Heart left ventricle (tissue), 16 donors: ENCODE measurements around the gene FCSK. TPM values are rescaled to one million over a fixed set of nuclear protein-coding genes. Genes with fewer than 3 reads are reported as not detected.

Source experiments
- ATAC-seq, 4 donors: fragments of 200-7000 bp; cut with Tn5 transposase; one replicate each; pipeline ENCODE4 v1.9.1; 2020 to 2022; ENCODE audit warnings: moderate library complexity in 4 of 4, mild to moderate bottlenecking in 3 of 4, moderate number of reproducible peaks in 1 of 4
- DNase-seq, 5 donors: peaks; one replicate each; pipeline ENCODE4 v3.0.0-alpha.2; 2020
- H3K27ac ChIP-seq, 12 donors: fragments of 200-600 bp; sonication (generic) in 4 of 12; one replicate each; pipeline versions ENCODE4 v1.5.0 to v1.8.0; 2016 to 2022; ENCODE audit warnings: mild to moderate bottlenecking in 2 of 12
- H3K27me3 ChIP-seq, 9 donors: fragments of 200-600 bp; sonication (generic) in 2 of 9; one replicate each; pipeline versions ENCODE4 v1.5.1 to v1.8.0; 2016 to 2022; ENCODE audit warnings: mild to moderate bottlenecking in 3 of 9
- H3K36me3 ChIP-seq, 9 donors: fragments of 200-600 bp; sonication (generic) in 2 of 9; one replicate each; pipeline versions ENCODE4 v1.5.0 to v1.8.0; 2018 to 2022; ENCODE audit warnings: mild to moderate bottlenecking in 2 of 9
- H3K4me1 ChIP-seq, 12 donors: fragments of 200-600 bp; sonication (generic) in 4 of 12; one replicate each; pipeline versions ENCODE4 v1.5.0 to v1.8.0; 2016 to 2022; ENCODE audit warnings: mild to moderate bottlenecking in 3 of 12
- H3K4me3 ChIP-seq, 12 donors: fragments of 200-600 bp; sonication (generic) in 4 of 12; one replicate each; pipeline versions ENCODE4 v1.5.0 to v1.8.0; 2017 to 2022; ENCODE audit warnings: mild to moderate bottlenecking in 9 of 12, moderate library complexity in 4 of 12
- H3K9me3 ChIP-seq, 12 donors: fragments of 200-600 bp; sonication (generic) in 4 of 12; one replicate each; pipeline versions ENCODE4 v1.5.0 to v1.8.0; 2016 to 2022; ENCODE audit warnings: mild to moderate bottlenecking in 1 of 12
- CTCF ChIP-seq, 12 donors: fragments of 200-600 bp; sonication (generic) in 4 of 12; IDR thresholded peaks; one replicate each; pipeline versions ENCODE4 v1.5.0 to v1.8.0; 2018 to 2022; ENCODE audit warnings: antibody characterized with exemption in 12 of 12, mild to moderate bottlenecking in 5 of 12
- POLR2A ChIP-seq, 2 donors: fragments of 450-650 bp; IDR thresholded peaks; one replicate each; pipeline ENCODE4 v1.6.1; 2017; ENCODE audit warnings: antibody characterized with exemption in 2 of 2, mild to moderate bottlenecking in 2 of 2, moderate library complexity in 2 of 2
- WGBS, 4 donors: extraction: QIAGEN DNeasy Blood & Tissue Kit in 2 of 4; methylation state at CpG; one replicate each; pipeline versions ENCODE4 v1.1.5 to v1.1.7; 2013 to 2018; 5-methylcytosine and 5-hydroxymethylcytosine counted together
- intact Hi-C, 10 donors: fragments of 100-400 bp; cut with DNase I; formaldehyde crosslinking; loops; one replicate each; pipeline versions ENCODE4 v1.11.1 to v1.14.2; 2022
- polyA plus RNA-seq, 2 donors: library from polyadenylated mRNA; stranded (reverse); fragments of 200-250 nt; gene quantifications; one replicate each; pipeline ENCODE4 v1.2.3, GENCODE V29; 2013
- total RNA-seq, 9 donors: library from RNA; depleted of rRNA in 2 of 9; stranded (reverse); fragments of >200 nt in 2 of 9; fragmentation: NEBNext Ultra II Directional in 3 of 9; extraction: Animal tissue kit (Norgen Biotek cat#: 25700) in 3 of 9; gene quantifications; one replicate each; pipeline versions ENCODE4 v1.1.0 to v1.2.4, GENCODE V29; 2016 to 2023
- donor health status: ischemic (EF 13 %, LVEDD 7.1; RV severe dilation, severe dysfunction).
- donor health status: healthy with polysubstance abuse.
- donor health status: DM: no; HTN: yes; CAD: no.
- donor health status: DM: no; HTN: no; CAD: no.
- donor health status: ischemic (EF 25% LVEDD 6.9; RV normal size, moderate dysfunction).
- donor health status: ischemic (EF 25% LVEDD 5.7; RV mildly dilated, moderate dysfunction).
- donor health status: healthy.
- donor health status: DM: yes; HTN: yes; CAD: no.
- donor health status: ischemic (EF 35%, LVEDD 5.7; RV mildly dilated, moderate dysfunction).
- donor health status: nonischemic (EF 11% LVEDD 7.7; RV severe dilation, severe dysfunction).
- donor health status: DM: yes; HTN: yes; CAD: no.
- donor health status: PGD.
- donor health status: ischemic (EF 29% LVEDD 5.4; RV normal size, mild dysfunction).
- donor health status: nonischemic (EF 23%, LVEDD 6.1; RV moderate dilation, normal function).

The FCSK gene
- total and polyA plus RNA-seq, 11 donors: 5.9 to 17.3 (median 8.2) TPM

GRCh38 chr16:70418274-70418992 lies 36.0 kb upstream of the FCSK start:
- TF ChIP-seq POLR2A (IDR thresholded peaks at IDR 0.05): no peak
- no peak for TF ChIP-seq CTCF (IDR thresholded peaks at IDR 0.05)
- 67 to 82% (median 70%) methylated on average over 13 of the region's 13 CpGs for WGBS, 4 donors
- H3K4me1 ChIP-seq: peaks cover 0 to 70% (median 46%) of the 10 kb centered on the region in 12 donors
- no peak overlapping the region for H3K4me3 ChIP-seq
- H3K36me3 ChIP-seq: no peaks in the 10 kb centered on the region
- H3K9me3 ChIP-seq: no peaks in the 10 kb centered on the region
- H3K27ac ChIP-seq: peak overlapping the region in 2 of 12 donors; percentile 16 to 38
- no peak for DNase-seq
- no peaks in the 10 kb centered on the region for H3K27me3 ChIP-seq
- no peak for ATAC-seq
- intact Hi-C loops: no loop called here

- ATAC-seq (no peak), DNase-seq (no peak)
- Histone ChIP-seq H3K4me3 (no peak overlapping the region), H3K27ac (peak overlapping the region in 2 of 12 donors; percentile 16 to 38), H3K4me1 (peaks cover 0 to 69% (median 46%) of the 10 kb centered on the region in 12 donors), H3K9me3 (no peaks in the 10 kb centered on the region), H3K27me3 (no peaks in the 10 kb centered on the region), H3K36me3 (no peaks in the 10 kb centered on the region)
- 70 to 100% (median 80%) methylated on average over 2 to 5 of the region's 5 CpGs for WGBS, 4 donors
- intact Hi-C loops: no loop called here
- TF ChIP-seq POLR2A (IDR thresholded peaks at IDR 0.05): no peak
- TF ChIP-seq CTCF (IDR thresholded peaks at IDR 0.05): no peak
Measured at GRCh38 chr16:70418993-70419318, 35.4 kb upstream of the FCSK start.

GRCh38 chr16:70419384-70420327 lies 34.7 kb upstream of the FCSK start:
- intact Hi-C loops: no loop called here
- H3K4me3 ChIP-seq: no peak overlapping the region
- no peaks in the 10 kb centered on the region for H3K27me3 ChIP-seq
- H3K36me3 ChIP-seq: peaks cover 0 to 3% (median 2%) of the 10 kb centered on the region in 9 donors
- peaks cover 0 to 69% (median 45%) of the 10 kb centered on the region in 12 donors for H3K4me1 ChIP-seq
- DNase-seq: no peak
- peak overlapping the region in 4 of 12 donors; percentile 38 to 74 (median 44) for H3K27ac ChIP-seq
- ATAC-seq: no peak
- TF ChIP-seq CTCF (IDR thresholded peaks at IDR 0.05) (no peak), POLR2A (IDR thresholded peaks at IDR 0.05) (no peak)
- H3K9me3 ChIP-seq: no peaks in the 10 kb centered on the region
- 65 to 79% (median 69%) methylated on average over 9 to 14 of the region's 14 CpGs for WGBS, 4 donors

- Histone ChIP-seq H3K4me1 (peaks cover 0 to 69% (median 44%) of the 10 kb centered on the region in 12 donors), H3K36me3 (peaks cover 0 to 9% (median 3%) of the 10 kb centered on the region in 9 donors), H3K27me3 (no peaks in the 10 kb centered on the region), H3K27ac (peak overlapping the region in 4 of 12 donors; percentile 22 to 74 (median 40)), H3K9me3 (no peaks in the 10 kb centered on the region), H3K4me3 (no peak overlapping the region)
- no peak for DNase-seq
- 82 to 93% (median 85%) methylated on average over 8 to 9 of the region's 9 CpGs for WGBS, 4 donors
- intact Hi-C loops: no loop called here
- peak in 2 of 4 donors; percentile 2 to 17 for ATAC-seq
- TF ChIP-seq CTCF (IDR thresholded peaks at IDR 0.05): no peak
- no peak for TF ChIP-seq POLR2A (IDR thresholded peaks at IDR 0.05)
Measured at GRCh38 chr16:70421014-70421413, 33.4 kb upstream of the FCSK start.
